Umbilical cord (tissue), 2 donors: ENCODE measurements around the gene LIPC. TPM values are rescaled to one million over a fixed set of nuclear protein-coding genes. Genes with fewer than 3 reads are reported as not detected.
A peak's percentile ranks its signal among the peaks of the same experiment; 100 is the strongest.

Experiments
- DNase-seq: peaks from one replicate; pipeline ENCODE4 v3.0.0-alpha.2; 2015; ENCODE audit warnings: low spot score
- total RNA-seq: library from RNA; depleted of rRNA; stranded (reverse); fragments of >200 nt; gene quantifications from one replicate; pipeline ENCODE4 v1.2.3, GENCODE V29; 2014; ENCODE audit warnings: low replicate concordance; ENCODE audit not compliant: insufficient read depth

LIPC gene
- total RNA-seq, 1 donor from 2014 or later, result 2.9 TPM

GRCh38 chr15:58553365-58553918 is 121.7 kb downstream of the LIPC start:
- no peak for DNase-seq

GRCh38 chr15:58554758-58555157 is 123.0 kb downstream of the LIPC start:
- no peak for DNase-seq

- peak; percentile 70 for DNase-seq
These were observed 123.6 kb downstream of the LIPC start for GRCh38 chr15:58555162-58556027.

GRCh38 chr15:58556028-58556361 is 124.2 kb downstream of the LIPC start:
- no peak for DNase-seq

- no peak for DNase-seq
These were observed 124.8 kb downstream of the LIPC start for GRCh38 chr15:58556541-58556940.

- no peak for DNase-seq
These were observed 127.0 kb downstream of the LIPC start for GRCh38 chr15:58558777-58559176.

- DNase-seq, result no peak
These were observed 128.3 kb downstream of the LIPC start for GRCh38 chr15:58559904-58560588.

GRCh38 chr15:58561321-58561720 is 129.5 kb downstream of the LIPC start:
- no peak for DNase-seq

- DNase-seq, result no peak
These were observed 130.3 kb downstream of the LIPC start for GRCh38 chr15:58562135-58562534.

GRCh38 chr15:58564981-58565380 is 133.2 kb downstream of the LIPC start:
- no peak for DNase-seq

- no peak for DNase-seq
These were observed 133.8 kb downstream of the LIPC start for GRCh38 chr15:58565619-58566018.

- DNase-seq, result no peak
These were observed 134.2 kb downstream of the LIPC start for GRCh38 chr15:58566029-58566428.

GRCh38 chr15:58568157-58568571 is 136.4 kb downstream of the LIPC start:
- peak; percentile 54 for DNase-seq

GRCh38 chr15:58569455-58569854 is 137.7 kb downstream of the LIPC start:
- no peak for DNase-seq

GRCh38 chr15:58571491-58571890 is 139.7 kb downstream of the LIPC start:
- no peak for DNase-seq

GRCh38 chr15:58572521-58572920 is 140.7 kb downstream of the LIPC start:
- DNase-seq, result no peak

- DNase-seq, result no peak
These were observed 141.5 kb downstream of the LIPC start for GRCh38 chr15:58573270-58573669.

- DNase-seq, result no peak
These were observed 142.8 kb downstream of the LIPC start for GRCh38 chr15:58574631-58575030.

- no peak for DNase-seq
These were observed 143.4 kb downstream of the LIPC start for GRCh38 chr15:58575045-58575786.

GRCh38 chr15:58576657-58577056 is 144.9 kb downstream of the LIPC start:
- no peak for DNase-seq

- DNase-seq, result no peak
These were observed 150.4 kb downstream of the LIPC start for GRCh38 chr15:58582160-58582559.
